MM.1S (cell line): ENCODE data around the gene DDC.

Experiments
- CTCF ChIP-seq: fragments of 300-600 bp; sonication (generic); IDR thresholded peaks from 2 replicates; pipeline ENCODE4 v1.5.1; 2016; ENCODE audit warnings: antibody characterized with exemption, low read length, mixed read lengths
- EZH2phosphoT487 ChIP-seq: fragments of 300-600 bp; sonication (generic); IDR thresholded peaks from 2 replicates; pipeline ENCODE4 v1.6.1; 2018; ENCODE audit warnings: antibody characterized with exemption, low read length

GRCh38 chr7:50463035-50463434 is 102.2 kb downstream of the DDC start:
- TF ChIP-seq CTCF (no peak), EZH2phosphoT487 (no peak)
